MG63 (cell line): Measurements from ENCODE around the gene POLR2H. TPM values are rescaled to one million over a fixed set of nuclear protein-coding genes. Genes with fewer than 3 reads are reported as not detected.

Experiments used
- total RNA-seq: library from RNA; depleted of rRNA; stranded (reverse); fragments of >200 nt; shearing (Covaris generic); gene quantifications from 2 replicates; pipeline ENCODE4 v1.2.3, GENCODE V29; 2014; ENCODE audit warnings: low replicate concordance; rRNA removed

POLR2H gene
- total RNA-seq, 1 experiment from 2014 or later, result 138 TPM

Other genes with a start within 250 kb of the POLR2H start
- 41.7 and 50.5 TPM in 2 replicates for gene EIF2B5, start 226.4 kb upstream of the POLR2H start, total RNA-seq
- 20.8 and 42.6 TPM in 2 replicates for gene DVL3, start 206.3 kb upstream of the POLR2H start, total RNA-seq
- 688 and 946 TPM in 2 replicates for gene AP2M1, start 186.9 kb upstream of the POLR2H start, total RNA-seq
- 65.3 and 79.4 TPM in 2 replicates for gene ABCF3, start 175.5 kb upstream of the POLR2H start, total RNA-seq
- gene VWA5B2, start 132.1 kb upstream of the POLR2H start, total RNA-seq, result not detected in 2 replicates
- gene ALG3, start 112.7 kb upstream of the POLR2H start, total RNA-seq, result 57.2 and 59.0 TPM in 2 replicates
- gene EEF1AKMT4, start 112.0 kb upstream of the POLR2H start, total RNA-seq, result 5.2 and 16.0 TPM in 2 replicates
- gene CAMK2N2, start 100.2 kb upstream of the POLR2H start, total RNA-seq, result not detected in 2 replicates
- gene ECE2, start 85.7 kb upstream of the POLR2H start, total RNA-seq, result not detected in 2 replicates
- 1,179 and 1,305 TPM in 2 replicates for gene PSMD2, start 62.5 kb upstream of the POLR2H start, total RNA-seq
- gene EIF4G1, start 47.1 kb upstream of the POLR2H start, total RNA-seq, result 378 and 439 TPM in 2 replicates
- gene FAM131A, start 24.1 kb upstream of the POLR2H start, total RNA-seq, result 4.8 and 8.8 TPM in 2 replicates
- gene CLCN2, start 105 bp upstream of the POLR2H start, total RNA-seq, result 2.6 and 2.9 TPM in 2 replicates
- gene THPO, start 16.5 kb downstream of the POLR2H start, total RNA-seq, result not detected in 2 replicates
- 0.03 TPM in 1 of 2 replicates, not detected in the other for gene CHRD, start 18.3 kb downstream of the POLR2H start, total RNA-seq
- gene EPHB3, start 200.1 kb downstream of the POLR2H start, total RNA-seq, result 1.8 and 8.7 TPM in 2 replicates